ENCODE results near the gene LIN37. TPM values are rescaled to one million over a fixed set of nuclear protein-coding genes. Genes with fewer than 3 reads are reported as not detected.
"Not testable (repeated sequence)": the region's sequence is repeated elsewhere in the genome, so short reads cannot be mapped to it uniquely, and the experiment has no call there.

The LIN37 gene
- polyA plus RNA-seq, 3 donors from 2014 or later = 9.7 to 15.2 (median 12.6) TPM

DNA sequence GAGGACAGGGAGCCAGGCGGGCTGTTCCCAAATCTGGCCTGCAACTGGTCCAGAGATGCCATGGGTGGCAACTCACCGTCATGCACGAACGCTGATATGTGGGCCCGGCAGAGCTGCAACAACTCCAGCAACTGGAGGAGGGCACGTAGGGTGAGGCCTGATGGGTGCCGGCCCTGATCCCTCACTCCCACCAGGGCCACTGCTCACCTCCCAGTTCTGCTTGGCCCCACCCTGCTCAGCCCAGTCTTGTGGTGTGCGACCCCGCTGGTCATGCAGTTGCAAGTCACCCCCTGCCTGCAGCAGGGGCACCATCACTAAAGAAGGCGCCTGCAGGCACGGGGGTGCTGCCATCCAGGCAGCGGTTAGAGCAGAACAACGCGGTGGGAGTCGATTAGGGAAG is 43.9 kb downstream of the LIN37 start:
- no peak for DNase-seq
- Mint-ChIP-seq H3K9me3 (no peaks in the 10 kb centered on the region), H3K36me3 (no peaks in the 10 kb centered on the region), H3K4me1 (peaks cover 0 to 2% of the 10 kb centered on the region in 2 donors), H3K27ac (no peak overlapping the region), H3K27me3 (ENCODE audit: low read depth in 3 of 3) (peaks cover 3 to 4% (median 3%) of the 10 kb centered on the region in 3 donors), H3K4me3 (no peak overlapping the region)

DNA sequence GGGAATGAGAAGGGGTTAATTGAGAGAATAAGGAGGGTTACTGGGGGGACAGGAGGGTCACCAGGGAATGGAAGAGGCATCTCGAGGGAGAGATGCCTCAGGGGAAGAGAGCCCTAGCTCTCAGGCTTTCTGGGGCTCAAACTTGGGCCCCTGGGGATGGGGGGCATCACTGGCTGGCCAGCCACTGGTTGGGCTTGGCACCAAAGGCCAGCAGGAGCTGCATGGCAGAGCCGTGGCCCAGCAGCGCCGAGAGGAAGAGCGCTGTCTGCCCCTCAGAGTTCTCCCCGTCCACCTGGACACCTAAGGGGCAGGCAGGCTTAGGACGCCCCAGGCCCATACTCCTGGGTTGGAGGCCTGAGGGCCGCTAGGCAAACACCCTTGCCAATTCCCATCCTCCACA is 44.5 kb downstream of the LIN37 start:
- no peak overlapping the region for H3K27ac Mint-ChIP-seq
- H3K4me1 Mint-ChIP-seq = peaks cover 0 to 4% of the 10 kb centered on the region in 2 donors
- H3K4me3 Mint-ChIP-seq = no peak overlapping the region
- no peaks in the 10 kb centered on the region for H3K9me3 Mint-ChIP-seq
- no peaks in the 10 kb centered on the region for H3K36me3 Mint-ChIP-seq
- DNase-seq = no peak
- H3K27me3 Mint-ChIP-seq (ENCODE audit: low read depth in 3 of 3) = peaks cover 3 to 4% (median 3%) of the 10 kb centered on the region in 3 donors

DNA sequence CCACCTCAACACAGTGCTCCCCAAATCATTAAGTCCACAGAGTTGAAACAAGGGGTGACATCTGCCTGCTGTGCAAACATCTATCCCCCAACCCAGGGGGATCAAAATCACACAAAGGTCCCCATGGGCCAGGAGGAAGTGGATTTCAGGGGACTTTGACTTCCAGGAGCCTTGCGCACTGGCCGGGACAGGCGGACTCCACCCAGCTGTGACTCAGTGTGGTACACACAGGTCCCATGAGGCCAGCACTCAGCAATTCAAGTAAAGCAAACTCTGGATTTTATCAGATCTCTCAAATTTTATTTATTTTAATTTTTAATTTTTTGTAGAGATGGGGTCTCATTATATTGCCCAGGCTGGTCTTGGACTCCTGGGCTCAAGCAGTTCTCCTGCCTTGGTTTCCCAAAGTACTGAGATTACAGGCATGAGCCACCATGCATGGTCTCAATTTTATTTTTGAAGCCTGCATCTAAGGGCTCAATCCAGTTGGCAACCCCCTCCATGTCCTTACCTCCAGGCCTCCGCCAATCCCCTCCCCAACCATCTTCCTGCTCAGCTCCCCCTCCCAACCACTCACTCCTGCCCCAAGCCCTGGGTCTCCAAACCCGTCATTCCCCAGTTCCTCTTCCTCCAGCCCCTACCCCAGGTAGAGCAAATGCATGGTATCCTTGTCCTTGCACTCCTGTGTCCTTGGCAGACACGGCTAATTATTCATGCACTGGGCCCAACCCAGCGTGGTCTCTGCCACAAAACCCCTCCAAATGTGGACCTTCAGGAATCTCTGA is 45.2 kb downstream of the LIN37 start:
- H3K4me3 Mint-ChIP-seq = no peak overlapping the region
- H3K9me3 Mint-ChIP-seq = no peaks in the 10 kb centered on the region
- peaks cover 3 to 8% (median 5%) of the 10 kb centered on the region in 3 donors for H3K27me3 Mint-ChIP-seq (ENCODE audit: low read depth in 3 of 3)
- no peak for DNase-seq
- H3K4me1 Mint-ChIP-seq = peaks cover 0 to 4% of the 10 kb centered on the region in 2 donors
- H3K36me3 Mint-ChIP-seq = no peaks in the 10 kb centered on the region
- H3K27ac Mint-ChIP-seq = no peak overlapping the region

DNA sequence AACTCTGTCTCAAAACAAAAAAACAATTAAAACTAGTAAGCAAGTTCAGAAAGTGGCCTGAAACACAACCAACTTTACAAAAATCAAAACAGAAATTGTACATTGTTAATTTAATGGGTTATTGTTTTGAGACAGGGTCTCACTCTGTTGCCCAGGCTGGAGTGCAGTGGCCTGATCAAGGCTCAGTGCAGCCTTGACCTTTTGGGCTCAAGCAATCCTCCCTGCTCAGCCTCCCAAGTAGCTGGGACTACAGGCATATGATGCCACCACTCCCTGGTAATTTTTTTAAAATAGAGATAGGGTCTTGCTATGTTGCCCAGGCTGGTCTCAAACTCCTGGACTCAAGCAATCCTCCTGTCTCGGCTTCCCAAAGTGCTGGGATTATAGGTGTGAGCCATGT is 47.2 kb downstream of the LIN37 start:
- not testable (repeated sequence) for DNase-seq; H3K9me3 Mint-ChIP-seq; H3K36me3 Mint-ChIP-seq; H3K27ac Mint-ChIP-seq; H3K4me1 Mint-ChIP-seq; H3K4me3 Mint-ChIP-seq; H3K27me3 Mint-ChIP-seq (ENCODE audit: low read depth in 3 of 3)

DNA sequence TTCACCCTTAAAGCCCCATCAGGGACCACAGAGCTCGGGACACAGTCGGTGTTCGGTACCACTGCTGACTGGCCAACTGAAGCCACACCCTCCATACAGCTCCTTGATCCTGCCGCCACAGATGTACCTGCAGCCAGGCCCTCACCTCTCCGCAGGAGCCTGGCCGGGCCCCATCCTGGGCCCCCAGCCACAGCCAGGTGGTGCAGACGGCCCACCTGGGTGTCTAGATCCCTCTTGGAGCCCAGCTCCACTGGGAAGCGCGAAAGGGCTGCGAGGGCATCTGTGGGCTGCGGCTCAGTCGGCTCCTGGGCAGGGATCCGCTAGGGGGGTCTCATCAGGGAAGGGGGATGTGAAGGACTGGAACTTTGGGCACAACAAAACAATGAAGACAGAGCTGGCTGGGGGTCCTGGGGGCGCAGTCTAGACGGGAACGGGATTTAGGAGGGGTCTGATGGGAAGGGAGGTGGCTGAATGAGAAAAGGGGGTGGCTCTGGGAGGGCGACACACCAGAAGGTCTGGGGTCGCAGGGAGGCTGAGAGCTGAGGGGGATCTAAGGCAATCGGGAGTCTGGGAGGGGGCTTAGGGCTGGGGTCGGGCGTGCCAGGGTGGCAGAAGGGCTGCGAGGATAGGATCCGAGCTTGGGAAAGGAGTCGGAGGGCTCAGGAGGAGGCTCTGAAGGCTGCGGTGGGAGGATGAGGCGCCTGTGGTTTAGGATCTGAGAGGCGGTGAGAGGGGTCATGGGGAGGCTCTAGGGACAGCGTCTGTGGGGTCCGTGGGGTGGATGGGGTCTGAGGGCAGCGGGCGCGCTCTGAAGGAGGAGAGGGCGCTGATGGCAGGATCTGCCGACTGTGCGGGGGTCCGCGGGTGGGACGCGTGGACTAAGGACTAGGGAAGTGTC is 48.5 kb downstream of the LIN37 start:
- no peak for DNase-seq
- H3K4me3 Mint-ChIP-seq = peak overlapping the region in 2 of 5 donors; percentile 21 to 44
- peaks cover 3 to 9% (median 5%) of the 10 kb centered on the region in 3 donors for H3K27me3 Mint-ChIP-seq (ENCODE audit: low read depth in 3 of 3)
- H3K4me1 Mint-ChIP-seq = peaks cover 0 to 6% of the 10 kb centered on the region in 2 donors
- no peak overlapping the region for H3K27ac Mint-ChIP-seq
- H3K9me3 Mint-ChIP-seq = no peaks in the 10 kb centered on the region
- H3K36me3 Mint-ChIP-seq = no peaks in the 10 kb centered on the region

DNA sequence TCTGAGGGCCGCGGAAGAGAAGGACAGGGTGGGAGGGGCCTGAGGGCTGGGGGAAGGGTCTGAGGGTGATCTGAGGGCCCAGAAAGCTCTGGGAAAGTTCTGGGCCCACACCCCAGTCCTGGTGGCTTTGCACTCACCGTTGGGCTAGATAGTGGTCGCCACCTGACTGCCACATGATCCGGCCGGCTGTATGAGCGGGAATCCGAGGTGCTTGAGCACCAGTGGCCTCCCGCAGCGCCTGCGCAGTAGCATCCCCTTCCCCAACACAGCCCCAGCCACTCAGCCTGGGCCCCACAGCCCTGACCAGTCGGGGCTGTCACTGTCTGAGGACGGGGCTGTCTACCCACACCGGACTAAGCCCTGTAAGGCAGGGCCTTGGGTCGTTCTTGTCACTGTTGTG is 49.3 kb downstream of the LIN37 start:
- H3K27me3 Mint-ChIP-seq (ENCODE audit: low read depth in 3 of 3) = peaks cover 3 to 7% (median 5%) of the 10 kb centered on the region in 3 donors
- peak overlapping the region in 1 of 6 donors; percentile 53 for H3K27ac Mint-ChIP-seq
- peak in 1 of 3 donors; percentile 8 for DNase-seq
- no peaks in the 10 kb centered on the region for H3K36me3 Mint-ChIP-seq
- no peaks in the 10 kb centered on the region for H3K9me3 Mint-ChIP-seq
- peak overlapping the region in 1 of 5 donors; percentile 21 for H3K4me3 Mint-ChIP-seq
- peaks cover 0 to 8% of the 10 kb centered on the region in 2 donors for H3K4me1 Mint-ChIP-seq

DNA sequence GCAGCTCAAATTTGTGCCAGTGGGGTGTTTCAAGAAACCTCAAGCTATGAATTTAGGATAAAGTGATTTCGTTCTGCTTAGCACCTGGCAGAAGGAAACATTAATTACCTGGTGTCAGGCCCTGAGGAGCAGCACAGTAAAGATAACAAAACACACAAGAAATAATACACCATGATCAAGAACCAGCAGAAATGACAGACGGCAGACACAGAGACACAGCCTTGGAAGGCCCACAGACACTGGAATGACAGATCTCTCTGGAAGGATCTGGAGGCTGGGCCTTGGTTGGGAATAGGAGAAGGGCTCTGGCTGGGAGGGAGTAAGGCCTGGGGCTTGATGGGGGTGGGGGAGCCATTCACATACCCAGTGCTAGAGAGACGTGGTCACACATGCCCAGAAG is 53.5 kb downstream of the LIN37 start:
- H3K9me3 Mint-ChIP-seq = no peaks in the 10 kb centered on the region
- H3K4me1 Mint-ChIP-seq = peaks cover 20 to 30% of the 10 kb centered on the region in 2 donors
- H3K27ac Mint-ChIP-seq = peak overlapping the region in 1 of 6 donors; percentile 6
- no peak for DNase-seq
- H3K4me3 Mint-ChIP-seq = peak overlapping the region in 1 of 5 donors; percentile 5
- H3K27me3 Mint-ChIP-seq (ENCODE audit: low read depth in 3 of 3) = peaks cover 5 to 7% (median 5%) of the 10 kb centered on the region in 3 donors
- H3K36me3 Mint-ChIP-seq = no peaks in the 10 kb centered on the region

Other genes with a start within 250 kb of the LIN37 start
- gene DMKN, start 234.9 kb upstream of the LIN37 start, polyA plus RNA-seq = 10 to 100 TPM in 2 of 3 donors, 1 to 10 TPM in 1; 5.0 to 24.5 (median 20.3) TPM
- gene SBSN, start 220.3 kb upstream of the LIN37 start, polyA plus RNA-seq = not detected
- not detected for gene GAPDHS, start 215.1 kb upstream of the LIN37 start, polyA plus RNA-seq
- gene TMEM147, start 202.9 kb upstream of the LIN37 start, polyA plus RNA-seq = 100 to 1,000 TPM; 117 to 184 (median 151) TPM
- gene ATP4A, start 184.9 kb upstream of the LIN37 start, polyA plus RNA-seq = not detected
- gene PMIS2, start 162.4 kb upstream of the LIN37 start, polyA plus RNA-seq = not detected
- 1 to 10 TPM in 2 of 3 donors, under 1 TPM in 1; 0.98 to 7.5 (median 6.0) TPM for gene HAUS5, start 135.8 kb upstream of the LIN37 start, polyA plus RNA-seq
- gene RBM42, start 119.5 kb upstream of the LIN37 start, polyA plus RNA-seq = 10 to 100 TPM; 51.4 to 91.8 (median 72.7) TPM
- gene ETV2, start 106.8 kb upstream of the LIN37 start, polyA plus RNA-seq = under 1 TPM; 0.55 to 0.79 (median 0.68) TPM
- gene COX6B1, start 100.3 kb upstream of the LIN37 start, polyA plus RNA-seq = 1,000 to 10,000 TPM in 1 of 3 donors, 100 to 1,000 TPM in 2; 711 to 1,050 (median 736) TPM
- not detected for gene UPK1A, start 82.1 kb upstream of the LIN37 start, polyA plus RNA-seq
- gene ZBTB32, start 44.0 kb upstream of the LIN37 start, polyA plus RNA-seq = not detected
- gene KMT2B, start 30.6 kb upstream of the LIN37 start, polyA plus RNA-seq = 1 to 10 TPM in 1 of 3 donors, under 1 TPM in 1, not detected in 1; 0.30 to 1.8 TPM
- gene IGFLR1, start 6.1 kb upstream of the LIN37 start, polyA plus RNA-seq = 100 to 1,000 TPM in 2 of 3 donors, 10 to 100 TPM in 1; 94.6 to 116 (median 109) TPM
- gene U2AF1L4, start 3.2 kb upstream of the LIN37 start, polyA plus RNA-seq = 10 to 100 TPM; 11.8 to 21.4 (median 15.8) TPM
- 100 to 1,000 TPM; 127 to 149 (median 129) TPM for gene PSENEN, start 2.9 kb upstream of the LIN37 start, polyA plus RNA-seq
- gene HSPB6, start 8.5 kb downstream of the LIN37 start, polyA plus RNA-seq = not detected
- gene PROSER3, start 9.6 kb downstream of the LIN37 start, polyA plus RNA-seq = 1 to 10 TPM; 1.2 to 7.8 (median 2.2) TPM
- under 1 TPM in 1 of 3 donors, not detected in 2; 0.37 TPM for gene ARHGAP33, start 27.0 kb downstream of the LIN37 start, polyA plus RNA-seq
- not detected for gene PRODH2, start 64.3 kb downstream of the LIN37 start, polyA plus RNA-seq
- not detected for gene NPHS1, start 103.9 kb downstream of the LIN37 start, polyA plus RNA-seq
- gene KIRREL2, start 108.3 kb downstream of the LIN37 start, polyA plus RNA-seq = under 1 TPM in 1 of 3 donors, not detected in 2; 0.19 TPM
- under 1 TPM in 1 of 3 donors, not detected in 2; 0.72 TPM for gene APLP1, start 120.0 kb downstream of the LIN37 start, polyA plus RNA-seq
- 1 to 10 TPM; 2.7 to 8.0 (median 2.9) TPM for gene NFKBID, start 152.0 kb downstream of the LIN37 start, polyA plus RNA-seq
- 1,000 to 10,000 TPM; 1,885 to 2,801 (median 2,654) TPM for gene HCST, start 154.0 kb downstream of the LIN37 start, polyA plus RNA-seq
- gene TYROBP, start 159.7 kb downstream of the LIN37 start, polyA plus RNA-seq = 1,000 to 10,000 TPM; 2,771 to 3,312 (median 2,871) TPM
- gene LRFN3, start 187.8 kb downstream of the LIN37 start, polyA plus RNA-seq = under 1 TPM; 0.17 to 0.62 (median 0.32) TPM
- gene SDHAF1, start 246.6 kb downstream of the LIN37 start, polyA plus RNA-seq = 10 to 100 TPM; 44.7 to 51.0 (median 48.3) TPM